BLaER1 (cell line): ENCODE measurements around the gene ERLIN1.

Experiments used
- H3K27ac ChIP-seq: shearing (Covaris generic); formaldehyde crosslinking; 2 replicates; pipeline ENCODE4 v1.8.1; 2022
- H3K27me3 ChIP-seq: shearing (Covaris generic); formaldehyde crosslinking; 2 replicates; pipeline ENCODE4 v1.8.1; 2022
- H3K36me3 ChIP-seq: shearing (Covaris generic); formaldehyde crosslinking; 2 replicates; pipeline ENCODE4 v1.8.1; 2022
- H3K4me1 ChIP-seq: shearing (Covaris generic); formaldehyde crosslinking; 2 replicates; pipeline ENCODE4 v1.8.1; 2022
- H3K4me2 ChIP-seq: shearing (Covaris generic); formaldehyde crosslinking; 2 replicates; pipeline ENCODE4 v1.8.1; 2022
- H3K4me3 ChIP-seq: shearing (Covaris generic); formaldehyde crosslinking; 2 replicates; pipeline ENCODE4 v1.8.1; 2022
- H3K9ac ChIP-seq: shearing (Covaris generic); formaldehyde crosslinking; 2 replicates; pipeline ENCODE4 v1.8.1; 2022
- H3K9me3 ChIP-seq: shearing (Covaris generic); formaldehyde crosslinking; 2 replicates; pipeline ENCODE4 v1.8.1; 2022
- H4K20me1 ChIP-seq: shearing (Covaris generic); formaldehyde crosslinking; 2 replicates; pipeline ENCODE4 v1.8.1; 2022
- Cebpa-rat ChIP-seq: shearing (Covaris generic); IDR thresholded peaks from 2 replicates; pipeline ENCODE4 v1.8.1; 2022

Gene ERLIN1

DNA sequence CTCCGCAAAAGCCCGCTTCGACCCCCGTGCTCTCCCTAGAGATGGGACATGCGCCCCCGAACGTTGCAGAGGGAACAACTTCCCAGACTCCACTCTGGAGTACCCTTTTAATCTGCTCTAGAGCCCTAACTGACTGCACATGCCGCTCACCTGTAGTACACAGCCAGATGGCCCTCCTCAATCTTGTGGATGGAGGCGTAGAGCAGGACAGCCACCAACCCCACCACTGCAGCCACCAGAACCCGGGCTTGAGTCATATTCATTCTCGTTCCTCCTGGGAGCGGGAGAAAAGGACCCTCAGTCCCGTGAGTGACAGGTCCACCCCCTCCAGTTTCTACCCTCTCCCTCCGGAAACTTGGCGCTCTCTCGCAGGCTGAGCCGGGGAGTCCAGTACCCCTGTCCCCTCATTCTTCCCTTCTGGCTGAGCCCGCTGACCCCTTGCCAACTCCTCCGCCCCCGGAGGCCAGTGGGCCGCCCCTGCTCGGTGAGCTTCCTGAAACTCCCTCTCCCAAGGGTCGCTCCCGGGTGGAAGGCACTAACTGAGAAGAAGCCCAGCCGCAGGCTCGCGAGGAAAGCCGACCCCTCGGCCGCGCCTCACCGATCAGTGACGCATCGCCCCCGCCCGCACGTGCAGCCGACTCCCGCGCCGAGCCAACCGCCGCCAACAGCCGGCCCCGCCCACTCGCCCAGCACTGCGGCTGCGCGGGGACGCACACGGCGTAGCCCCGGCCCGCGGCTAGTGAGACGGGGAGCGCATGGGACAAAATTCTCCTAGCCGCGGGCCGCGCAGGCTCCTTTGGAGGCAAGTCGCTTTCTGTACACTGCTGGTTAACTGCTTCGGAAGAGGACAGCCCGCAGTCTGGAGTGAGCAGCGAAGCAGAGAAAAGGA lies at the start of gene ERLIN1:
TSS of gene ERLIN1 (minus strand) at position 666 of the 889 bp plus-strand sequence. CDS start at position 263, 403 bp downstream.
- no peak for TF ChIP-seq Cebpa-rat
- Histone ChIP-seq H3K4me2 (peak within 1 kb of the TSS; percentile 89), H3K9me3 (no peaks in the 10 kb centered on the region), H3K27me3 (no peaks in the 10 kb centered on the region), H3K9ac (peak within 1 kb of the TSS; percentile 87), H3K36me3 (peaks cover 46% of the 10 kb centered on the region), H4K20me1 (peaks cover 29% of the 10 kb centered on the region), H3K4me1 (peaks cover 45% of the 10 kb centered on the region), H3K27ac (peak within 1 kb of the TSS; percentile 92), H3K4me3 (peak within 1 kb of the TSS; percentile 84)

DNA sequence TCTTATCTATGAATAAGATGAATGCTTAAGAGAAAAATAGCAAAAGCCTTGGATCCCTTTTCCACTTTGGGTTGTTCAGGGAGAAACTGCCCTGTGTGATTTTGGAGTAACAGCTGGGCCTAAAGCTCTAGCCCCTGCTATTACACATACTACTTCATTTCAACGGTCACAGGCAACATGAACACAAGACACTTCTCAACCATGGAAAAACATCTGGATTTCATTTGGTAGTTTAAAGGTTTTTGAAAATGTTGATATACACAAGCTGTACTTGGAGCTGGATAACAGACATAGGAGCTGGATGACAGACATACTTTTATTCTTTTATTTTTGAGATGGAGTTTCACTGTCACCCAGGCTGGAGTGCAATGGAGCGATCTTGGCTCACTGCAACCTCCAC lies 46.3 kb upstream of the ERLIN1 start:
- Histone ChIP-seq H3K4me3 (no peak overlapping the region), H3K36me3 (peaks cover 70% of the 10 kb centered on the region), H3K27ac (no peak overlapping the region), H3K9ac (no peak overlapping the region), H4K20me1 (peaks cover 11% of the 10 kb centered on the region; the same call in 1 of the 2 replicates), H3K4me2 (no peak overlapping the region), H3K4me1 (peaks cover 20% of the 10 kb centered on the region), H3K27me3 (no peaks in the 10 kb centered on the region), H3K9me3 (no peaks in the 10 kb centered on the region)
- TF ChIP-seq Cebpa-rat: no peak

DNA sequence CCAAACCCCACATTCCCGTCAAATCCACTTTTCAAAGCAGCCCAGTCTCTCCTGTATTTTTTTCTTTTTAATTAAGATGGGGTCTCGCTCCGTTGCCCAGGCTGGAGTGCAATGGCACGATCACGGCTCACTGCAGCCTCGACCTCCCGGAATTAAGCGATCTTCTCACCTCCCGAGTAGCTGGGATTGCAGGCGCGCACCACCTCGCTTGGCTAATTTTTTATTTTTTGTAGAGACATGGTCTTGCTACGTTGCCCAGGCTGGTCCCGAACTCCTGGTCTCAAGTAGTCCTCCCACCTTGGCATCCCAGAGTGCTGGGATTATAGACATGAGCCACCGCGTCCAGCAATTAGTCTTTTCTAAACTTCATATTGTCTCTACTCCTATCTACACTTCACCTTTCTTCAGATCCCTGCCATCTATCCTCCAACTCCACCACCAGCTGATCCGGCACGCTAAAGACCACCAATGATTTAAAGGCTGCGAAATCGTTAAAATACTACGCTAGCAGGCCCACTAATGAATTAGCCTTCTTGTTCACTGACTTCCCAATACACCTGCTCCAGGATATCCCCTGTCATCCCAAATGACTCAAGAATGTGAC lies 44.1 kb upstream of the ERLIN1 start:
- Histone ChIP-seq H3K27me3 (no peaks in the 10 kb centered on the region), H3K27ac (peak overlapping the region; percentile 87), H3K9me3 (no peaks in the 10 kb centered on the region), H3K4me1 (peaks cover 20% of the 10 kb centered on the region), H4K20me1 (peaks cover 20% of the 10 kb centered on the region; the same call in 1 of the 2 replicates), H3K4me3 (peak overlapping the region; percentile 94), H3K4me2 (peak overlapping the region; percentile 86), H3K36me3 (peaks cover 58% of the 10 kb centered on the region), H3K9ac (peak overlapping the region; percentile 91)
- no peak for TF ChIP-seq Cebpa-rat

- peaks cover 68% of the 10 kb centered on the region for H3K36me3 ChIP-seq
These were observed 38.0 kb upstream of the ERLIN1 start for GRCh38 chr10:100223879-100224278.

GRCh38 chr10:100222529-100222928 lies 36.7 kb upstream of the ERLIN1 start:
- Histone ChIP-seq H3K4me3 (no peak overlapping the region), H3K9ac (no peak overlapping the region), H3K27me3 (no peaks in the 10 kb centered on the region), H3K9me3 (no peaks in the 10 kb centered on the region), H3K36me3 (peaks cover 81% of the 10 kb centered on the region), H3K4me2 (no peak overlapping the region), H4K20me1 (peaks cover 13% of the 10 kb centered on the region; the same call in 1 of the 2 replicates), H3K27ac (no peak overlapping the region), H3K4me1 (peaks cover 3% of the 10 kb centered on the region; the same call in 1 of the 2 replicates)
- TF ChIP-seq Cebpa-rat: no peak

More at GRCh38 chr10:100223879-100224278, 38.0 kb upstream of the ERLIN1 start:
- H3K4me3 ChIP-seq: no peak overlapping the region
- peaks cover 16% of the 10 kb centered on the region for H3K4me1 ChIP-seq
- H3K9ac ChIP-seq: no peak overlapping the region
- H3K27ac ChIP-seq: no peak overlapping the region
- no peak overlapping the region for H3K4me2 ChIP-seq
- no peaks in the 10 kb centered on the region for H3K9me3 ChIP-seq
- TF ChIP-seq Cebpa-rat: no peak
- H3K27me3 ChIP-seq: no peaks in the 10 kb centered on the region
- H4K20me1 ChIP-seq: peaks cover 20% of the 10 kb centered on the region; the same call in 1 of the 2 replicates

DNA sequence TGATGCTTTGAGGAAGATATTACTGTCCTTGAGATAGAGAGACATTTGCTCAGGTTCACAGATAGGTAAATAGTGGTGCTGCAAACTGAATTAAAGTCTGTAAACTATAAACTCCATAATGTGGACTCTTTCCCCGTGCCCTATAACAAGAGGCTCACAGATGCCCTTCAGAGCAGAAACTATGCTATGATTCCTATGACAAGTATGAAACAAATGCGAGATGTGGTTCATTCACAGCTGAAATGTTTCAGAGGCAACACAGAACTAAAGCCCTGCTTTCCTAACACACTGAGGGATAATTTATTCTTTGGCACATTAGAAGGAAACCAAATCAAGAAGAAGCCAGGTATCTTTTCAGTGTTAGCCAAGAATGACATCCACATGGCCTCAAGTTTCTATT lies 30.2 kb upstream of the ERLIN1 start:
- Histone ChIP-seq H3K27ac (no peak overlapping the region), H3K9ac (no peak overlapping the region), H4K20me1 (no peaks in the 10 kb centered on the region), H3K4me3 (no peak overlapping the region), H3K9me3 (no peaks in the 10 kb centered on the region), H3K36me3 (peaks cover 93% of the 10 kb centered on the region), H3K27me3 (no peaks in the 10 kb centered on the region), H3K4me2 (no peak overlapping the region), H3K4me1 (no peaks in the 10 kb centered on the region)
- no peak for TF ChIP-seq Cebpa-rat

DNA sequence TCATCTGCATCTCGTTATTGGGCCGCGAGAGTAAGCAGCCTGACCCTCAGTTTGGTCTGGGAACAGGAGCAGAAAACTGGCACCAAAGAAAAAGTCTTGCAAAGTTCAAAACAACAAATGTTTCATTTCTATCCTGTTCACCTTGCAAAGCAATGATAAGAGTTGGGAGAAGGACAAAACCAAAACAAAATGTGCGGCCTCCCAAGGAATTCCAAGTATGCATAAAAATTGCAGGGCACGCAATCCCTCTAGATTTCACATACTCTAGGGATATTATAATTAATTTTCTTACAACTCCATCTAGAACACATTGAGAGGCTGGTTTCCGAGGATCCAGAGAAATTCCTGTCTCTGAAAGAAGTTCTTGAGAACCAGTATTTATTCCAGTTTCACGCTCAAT lies 23.5 kb upstream of the ERLIN1 start:
- H3K27ac ChIP-seq: no peak overlapping the region
- H3K9ac ChIP-seq: no peak overlapping the region
- peaks cover 62% of the 10 kb centered on the region for H3K36me3 ChIP-seq
- no peaks in the 10 kb centered on the region for H4K20me1 ChIP-seq
- no peaks in the 10 kb centered on the region for H3K4me1 ChIP-seq
- H3K27me3 ChIP-seq: no peaks in the 10 kb centered on the region
- no peaks in the 10 kb centered on the region for H3K9me3 ChIP-seq
- no peak overlapping the region for H3K4me3 ChIP-seq
- no peak for TF ChIP-seq Cebpa-rat
- H3K4me2 ChIP-seq: no peak overlapping the region

GRCh38 chr10:100208276-100208675 lies 22.4 kb upstream of the ERLIN1 start:
- H3K36me3 ChIP-seq: peaks cover 60% of the 10 kb centered on the region
- no peak overlapping the region for H3K27ac ChIP-seq
- H3K4me1 ChIP-seq: no peaks in the 10 kb centered on the region
- H3K27me3 ChIP-seq: no peaks in the 10 kb centered on the region
- H4K20me1 ChIP-seq: no peaks in the 10 kb centered on the region
- H3K4me2 ChIP-seq: no peak overlapping the region
- no peaks in the 10 kb centered on the region for H3K9me3 ChIP-seq
- no peak for TF ChIP-seq Cebpa-rat
- H3K9ac ChIP-seq: no peak overlapping the region
- no peak overlapping the region for H3K4me3 ChIP-seq

DNA sequence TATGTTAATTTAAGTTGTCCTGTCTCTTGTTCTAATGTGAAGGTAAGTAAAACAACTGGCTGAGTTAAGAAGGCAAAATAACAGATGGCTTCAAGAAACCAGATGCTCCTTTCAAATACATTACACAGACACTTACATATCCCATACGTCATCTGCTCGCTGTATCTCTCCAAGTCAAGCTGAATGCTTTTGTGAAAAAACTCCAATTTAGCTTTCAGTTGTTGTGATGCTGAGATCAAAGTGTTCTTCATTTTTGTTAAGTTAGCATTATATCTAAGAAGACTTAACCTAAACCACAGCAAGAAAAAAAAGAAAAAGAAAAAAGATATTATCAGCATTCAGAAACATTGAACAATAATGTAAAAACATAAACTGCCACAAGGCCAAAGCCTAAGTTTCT lies 18.5 kb upstream of the ERLIN1 start:
- H3K36me3 ChIP-seq: peaks cover 75% of the 10 kb centered on the region
- H3K27ac ChIP-seq: no peak overlapping the region
- no peak overlapping the region for H3K4me3 ChIP-seq
- H4K20me1 ChIP-seq: no peaks in the 10 kb centered on the region
- no peak overlapping the region for H3K4me2 ChIP-seq
- no peaks in the 10 kb centered on the region for H3K27me3 ChIP-seq
- no peak overlapping the region for H3K9ac ChIP-seq
- H3K9me3 ChIP-seq: no peaks in the 10 kb centered on the region
- TF ChIP-seq Cebpa-rat: no peak
- no peaks in the 10 kb centered on the region for H3K4me1 ChIP-seq

GRCh38 chr10:100201549-100201948 lies 15.7 kb upstream of the ERLIN1 start:
- Histone ChIP-seq H4K20me1 (no peaks in the 10 kb centered on the region), H3K36me3 (peaks cover 85% of the 10 kb centered on the region), H3K4me3 (no peak overlapping the region)

More at GRCh38 chr10:100201549-100201948, 15.7 kb upstream of the ERLIN1 start:
- Histone ChIP-seq H3K9me3 (no peaks in the 10 kb centered on the region), H3K9ac (no peak overlapping the region), H3K4me2 (no peak overlapping the region), H3K27me3 (no peaks in the 10 kb centered on the region), H3K27ac (no peak overlapping the region), H3K4me1 (no peaks in the 10 kb centered on the region)
- TF ChIP-seq Cebpa-rat: no peak
